GM21526 (cell line): ENCODE results near the gene CHRND.
"Not testable (repeated sequence)": the region's sequence is repeated elsewhere in the genome, so short reads cannot be mapped to it uniquely, and the experiment has no call there.

Experiments
- ATAC-seq: cut with Tn5 transposase; IDR thresholded peaks from one replicate; pipeline ENCODE4 v1.9.1; 2021; ENCODE audit warnings: moderate library complexity; ENCODE audit not compliant: unreplicated experiment, low FRiP score

The CHRND gene

GRCh38 chr2:232524771-232525170 lies 1.2 kb upstream of the CHRND start:
- ATAC-seq, result no peak

- no peak for ATAC-seq
These were observed 761 bp upstream of the CHRND start for GRCh38 chr2:232525199-232525598.

- ATAC-seq, result no peak
These were observed 497 bp downstream of the CHRND start for GRCh38 chr2:232526372-232526941.

- no peak for ATAC-seq
These were observed 2.0 kb downstream of the CHRND start for GRCh38 chr2:232527905-232528470.

- ATAC-seq, result no peak
These were observed 2.9 kb downstream of the CHRND start for GRCh38 chr2:232528746-232529460.

- ATAC-seq, result no peak
These were observed 4.0 kb downstream of the CHRND start for GRCh38 chr2:232529806-232530547.

- ATAC-seq, result no peak
These were observed 4.8 kb downstream of the CHRND start for GRCh38 chr2:232530626-232531260.

GRCh38 chr2:232532419-232532818 lies 6.5 kb downstream of the CHRND start:
- ATAC-seq, result no peak

- ATAC-seq, result not testable (repeated sequence)
These were observed 6.9 kb downstream of the CHRND start for GRCh38 chr2:232532821-232533220.

GRCh38 chr2:232533944-232534710 lies 8.2 kb downstream of the CHRND start:
- no peak for ATAC-seq

- no peak for ATAC-seq
These were observed 9.1 kb downstream of the CHRND start for GRCh38 chr2:232534940-232535651.

- no peak for ATAC-seq
These were observed 10.0 kb downstream of the CHRND start for GRCh38 chr2:232535761-232536530.

GRCh38 chr2:232537079-232537478 lies 11.1 kb downstream of the CHRND start:
- ATAC-seq, result no peak

- ATAC-seq, result no peak
These were observed 11.5 kb downstream of the CHRND start for GRCh38 chr2:232537499-232537898.

- ATAC-seq, result no peak
These were observed 12.7 kb downstream of the CHRND start for GRCh38 chr2:232538671-232539070.

GRCh38 chr2:232539298-232540231 lies 13.6 kb downstream of the CHRND start, which contains the start of gene CHRNG:
CHRNG (plus strand) TSS chr2:232539692; CDS start chr2:232539748, 56 bp downstream.
- no peak for ATAC-seq

GRCh38 chr2:232540441-232541041 lies 14.6 kb downstream of the CHRND start:
- ATAC-seq, result no peak
